IPS DF 6.9 (cell line): ENCODE results near the gene VPS39.

ENCODE experiments used
- DNase-seq: peaks from one replicate; pipeline ENCODE4 v3.0.0-alpha.2; 2013; ENCODE audit warnings: low read depth, low spot score
- H3K27ac ChIP-seq: one replicate; pipeline ENCODE4 v1.5.1; 2013; ENCODE audit warnings: low read length, control low read depth
- H3K27me3 ChIP-seq: 2 replicates; pipeline ENCODE4 v1.6.1; 2013; ENCODE audit warnings: mild to moderate bottlenecking, low read length; ENCODE audit not compliant: control insufficient read depth, insufficient read depth
- H3K36me3 ChIP-seq: 2 replicates; pipeline ENCODE4 v1.6.1; 2013; ENCODE audit warnings: low read length; ENCODE audit not compliant: control insufficient read depth, insufficient read depth
- H3K4me1 ChIP-seq: 2 replicates; pipeline ENCODE4 v1.6.1; 2013; ENCODE audit warnings: low read length; ENCODE audit not compliant: control insufficient read depth, insufficient read depth
- H3K4me3 ChIP-seq: 2 replicates; pipeline ENCODE4 v1.5.1; 2013; ENCODE audit warnings: mild to moderate bottlenecking, low read length
- H3K9me3 ChIP-seq: 2 replicates; pipeline ENCODE4 v1.6.1; 2013; ENCODE audit warnings: low read length, inconsistent platforms; ENCODE audit not compliant: control insufficient read depth, insufficient read depth
- WGBS: extraction: QIAGEN DNeasy Blood & Tissue Kit; methylation state at CpG from one replicate; pipeline ENCODE4 v1.1.7; 2013; ENCODE audit warnings: mixed read lengths, missing lambda C conversion rate; ENCODE audit not compliant: insufficient read length, insufficient coverage; 5-methylcytosine and 5-hydroxymethylcytosine counted together

The VPS39 gene

DNA sequence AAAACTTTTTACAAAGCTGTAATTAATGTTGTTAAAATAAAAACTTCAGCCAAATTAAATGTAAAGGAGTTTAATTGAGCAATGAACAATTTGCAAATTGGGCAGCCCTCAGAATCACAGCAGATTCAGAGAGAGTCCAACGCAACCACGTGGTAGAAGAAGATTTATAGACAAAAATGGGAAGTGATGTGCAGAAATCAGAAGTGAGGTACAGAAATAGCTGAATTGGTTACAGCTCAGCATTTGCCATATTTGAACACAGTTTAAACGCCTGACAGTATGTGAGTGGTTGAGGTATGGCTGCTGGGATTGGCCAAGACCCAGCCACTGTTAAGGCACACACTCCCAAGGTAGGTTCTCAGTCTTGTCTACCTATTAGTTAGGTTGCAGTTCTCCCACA is 99.3 kb downstream of the VPS39 start:
- Histone ChIP-seq H3K27me3 (no peaks in the 10 kb centered on the region), H3K36me3 (no peaks in the 10 kb centered on the region), H3K4me1 (no peaks in the 10 kb centered on the region), H3K27ac (no peak overlapping the region), H3K9me3 (no peaks in the 10 kb centered on the region), H3K4me3 (no peak overlapping the region)
- WGBS: no CpG with 5 or more reads among the region's 3 CpGs
- no peak for DNase-seq
